ENCODE data around the gene UBE3A. TPM values are rescaled to one million over a fixed set of nuclear protein-coding genes. Genes with fewer than 3 reads are reported as not detected.
A peak's percentile ranks its signal among the peaks of the same experiment; 100 is the strongest.

Gene UBE3A
- total RNA-seq, 1 donor from 2014 or later = 88.0 TPM

GRCh38 chr15:25407950-25408349 is 30.9 kb downstream of the UBE3A start:
- H3K9me3 Mint-ChIP-seq (ENCODE audit: unreplicated experiment) = no peaks in the 10 kb centered on the region
- peaks cover 17% of the 10 kb centered on the region for H3K4me1 Mint-ChIP-seq (ENCODE audit: unreplicated experiment)

GRCh38 chr15:25406846-25407245 is 32.0 kb downstream of the UBE3A start:
- Mint-ChIP-seq H3K27me3 (ENCODE audit: unreplicated experiment) (no peaks in the 10 kb centered on the region), H3K4me3 (ENCODE audit: unreplicated experiment) (no peak overlapping the region), H3K36me3 (ENCODE audit: unreplicated experiment) (peaks cover 27% of the 10 kb centered on the region), H3K27ac (ENCODE audit: unreplicated experiment) (no peak overlapping the region), H3K9me3 (ENCODE audit: unreplicated experiment) (peaks cover under 1% of the 10 kb centered on the region), H3K4me1 (ENCODE audit: unreplicated experiment) (peaks cover 22% of the 10 kb centered on the region)
- no peak for TF ChIP-seq CTCF (IDR thresholded peaks at IDR 0.05)
- no peak for DNase-seq (ENCODE audit: extremely low spot score, unreplicated experiment)

More at GRCh38 chr15:25407950-25408349, 30.9 kb downstream of the UBE3A start:
- no peaks in the 10 kb centered on the region for H3K27me3 Mint-ChIP-seq (ENCODE audit: unreplicated experiment)
- H3K36me3 Mint-ChIP-seq (ENCODE audit: unreplicated experiment) = peaks cover 17% of the 10 kb centered on the region
- no peak for DNase-seq (ENCODE audit: extremely low spot score, unreplicated experiment)
- no peak overlapping the region for H3K4me3 Mint-ChIP-seq (ENCODE audit: unreplicated experiment)
- TF ChIP-seq CTCF (IDR thresholded peaks at IDR 0.05) = no peak
- H3K27ac Mint-ChIP-seq (ENCODE audit: unreplicated experiment) = peak overlapping the region; percentile 10

- Mint-ChIP-seq H3K9me3 (ENCODE audit: unreplicated experiment) (peaks cover 7% of the 10 kb centered on the region), H3K27ac (ENCODE audit: unreplicated experiment) (no peak overlapping the region), H3K4me3 (ENCODE audit: unreplicated experiment) (no peak overlapping the region), H3K36me3 (ENCODE audit: unreplicated experiment) (peaks cover 32% of the 10 kb centered on the region), H3K27me3 (ENCODE audit: unreplicated experiment) (no peaks in the 10 kb centered on the region), H3K4me1 (ENCODE audit: unreplicated experiment) (peaks cover 25% of the 10 kb centered on the region)
- no peak for DNase-seq (ENCODE audit: extremely low spot score, unreplicated experiment)
- TF ChIP-seq CTCF (IDR thresholded peaks at IDR 0.05) = no peak
Measured at GRCh38 chr15:25406261-25406660, 32.6 kb downstream of the UBE3A start.

GRCh38 chr15:25403771-25404170 is 35.1 kb downstream of the UBE3A start:
- Mint-ChIP-seq H3K36me3 (ENCODE audit: unreplicated experiment) (peaks cover 45% of the 10 kb centered on the region), H3K4me3 (ENCODE audit: unreplicated experiment) (no peak overlapping the region), H3K27me3 (ENCODE audit: unreplicated experiment) (no peaks in the 10 kb centered on the region), H3K27ac (ENCODE audit: unreplicated experiment) (no peak overlapping the region), H3K9me3 (ENCODE audit: unreplicated experiment) (peaks cover 15% of the 10 kb centered on the region), H3K4me1 (ENCODE audit: unreplicated experiment) (peaks cover 21% of the 10 kb centered on the region)
- TF ChIP-seq CTCF (IDR thresholded peaks at IDR 0.05) = no peak
- DNase-seq (ENCODE audit: extremely low spot score, unreplicated experiment) = no peak

- no peak for TF ChIP-seq CTCF (IDR thresholded peaks at IDR 0.05)
- Mint-ChIP-seq H3K27ac (ENCODE audit: unreplicated experiment) (no peak overlapping the region), H3K4me3 (ENCODE audit: unreplicated experiment) (no peak overlapping the region), H3K4me1 (ENCODE audit: unreplicated experiment) (peaks cover 27% of the 10 kb centered on the region), H3K27me3 (ENCODE audit: unreplicated experiment) (no peaks in the 10 kb centered on the region), H3K36me3 (ENCODE audit: unreplicated experiment) (peaks cover 50% of the 10 kb centered on the region), H3K9me3 (ENCODE audit: unreplicated experiment) (peaks cover 15% of the 10 kb centered on the region)
- DNase-seq (ENCODE audit: extremely low spot score, unreplicated experiment) = no peak
Measured at GRCh38 chr15:25402342-25402741, 36.5 kb downstream of the UBE3A start.
